Measurements from ENCODE around the gene RHO. TPM values are rescaled to one million over a fixed set of nuclear protein-coding genes. Genes with fewer than 3 reads are reported as not detected.

The RHO gene
- total RNA-seq, 1 experiment from 2014 or later = not detected

DNA sequence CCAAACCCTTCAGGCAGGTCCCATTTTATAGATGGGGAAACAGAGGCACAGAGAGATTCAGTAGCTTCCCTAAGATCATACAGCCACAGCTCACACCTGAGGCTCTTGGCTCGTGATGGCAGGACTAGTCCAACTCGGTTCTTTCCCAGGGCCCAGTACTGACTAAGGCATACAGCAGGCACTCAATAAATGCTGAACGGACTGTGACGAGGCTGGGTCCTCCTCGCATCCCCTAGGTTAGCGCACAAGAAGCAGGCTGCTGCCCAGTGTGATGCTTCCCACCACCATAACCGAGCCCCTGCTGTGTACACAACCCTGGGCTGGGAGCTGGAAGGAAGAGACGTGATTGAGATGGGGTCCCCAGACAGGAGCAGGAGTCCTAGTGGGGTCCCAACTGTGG is 53.2 kb downstream of the RHO start:
- no peaks in the 10 kb centered on the region for H3K9me3 ChIP-seq (ENCODE audit: control insufficient read depth in 1 of 2, insufficient read depth in 1 of 2, low read depth in 1 of 2, low read length in 2 of 2)
- no peak overlapping the region for H3K27ac ChIP-seq (ENCODE audit: low read depth, low read length)
- POLR2A ChIA-PET = no interaction called here
- DNase-seq (ENCODE audit: low read depth, low spot score) = no peak
- TF ChIP-seq POLR2AphosphoS5 (IDR thresholded peaks at IDR 0.05; ENCODE audit: low read depth, low read length) (no peak), POLR2A (IDR thresholded peaks at IDR 0.05; ENCODE audit: borderline replicate concordance, extremely low read depth, insufficient read depth, insufficient read length) (no peak), JUND (IDR thresholded peaks at IDR 0.05) (no peak), EGR1 (IDR thresholded peaks at IDR 0.05; ENCODE audit: low read depth) (no peak), ELF1 (IDR thresholded peaks at IDR 0.05; ENCODE audit: borderline replicate concordance, low read depth) (no peak), ZFX (IDR thresholded peaks at IDR 0.05) (no peak), SRF (IDR thresholded peaks at IDR 0.05; ENCODE audit: low read depth) (no peak), TCF7L2 (IDR thresholded peaks at IDR 0.05; ENCODE audit: borderline replicate concordance, extremely low read depth, insufficient read depth, insufficient read length) (no peak), CEBPB (IDR thresholded peaks at IDR 0.05; ENCODE audit: low read depth) (no peak), YY1 (IDR thresholded peaks at IDR 0.05; ENCODE audit: extremely low read depth, insufficient replicate concordance, low read depth, low read length) (no peak), EZH2phosphoT487 (IDR thresholded peaks at IDR 0.05; ENCODE audit: borderline replicate concordance) (no peak), RAD21 (IDR thresholded peaks at IDR 0.05; ENCODE audit: low read depth) (no peak), SIN3A (IDR thresholded peaks at IDR 0.05; ENCODE audit: low read depth) (no peak), SP1 (IDR thresholded peaks at IDR 0.05; ENCODE audit: low read depth) (no peak), ZNF274 (IDR thresholded peaks at IDR 0.05; ENCODE audit: low read depth, low read length) (no peak)
- TF ChIP-seq, protein P1, sequence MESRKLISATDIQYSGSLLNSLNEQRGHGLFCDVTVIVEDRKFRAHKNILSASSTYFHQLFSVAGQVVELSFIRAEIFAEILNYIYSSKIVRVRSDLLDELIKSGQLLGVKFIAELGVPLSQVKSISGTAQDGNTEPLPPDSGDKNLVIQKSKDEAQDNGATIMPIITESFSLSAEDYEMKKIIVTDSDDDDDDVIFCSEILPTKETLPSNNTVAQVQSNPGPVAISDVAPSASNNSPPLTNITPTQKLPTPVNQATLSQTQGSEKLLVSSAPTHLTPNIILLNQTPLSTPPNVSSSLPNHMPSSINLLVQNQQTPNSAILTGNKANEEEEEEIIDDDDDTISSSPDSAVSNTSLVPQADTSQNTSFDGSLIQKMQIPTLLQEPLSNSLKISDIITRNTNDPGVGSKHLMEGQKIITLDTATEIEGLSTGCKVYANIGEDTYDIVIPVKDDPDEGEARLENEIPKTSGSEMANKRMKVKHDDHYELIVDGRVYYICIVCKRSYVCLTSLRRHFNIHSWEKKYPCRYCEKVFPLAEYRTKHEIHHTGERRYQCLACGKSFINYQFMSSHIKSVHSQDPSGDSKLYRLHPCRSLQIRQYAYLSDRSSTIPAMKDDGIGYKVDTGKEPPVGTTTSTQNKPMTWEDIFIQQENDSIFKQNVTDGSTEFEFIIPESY (IDR thresholded peaks at IDR 0.05; ENCODE audit: extremely low read depth, insufficient replicate concordance, low read length) = no peak
- TF ChIP-seq, protein P2, sequence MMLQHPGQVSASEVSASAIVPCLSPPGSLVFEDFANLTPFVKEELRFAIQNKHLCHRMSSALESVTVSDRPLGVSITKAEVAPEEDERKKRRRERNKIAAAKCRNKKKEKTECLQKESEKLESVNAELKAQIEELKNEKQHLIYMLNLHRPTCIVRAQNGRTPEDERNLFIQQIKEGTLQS (IDR thresholded peaks at IDR 0.05) = no peak
- TF ChIP-seq, protein P3, sequence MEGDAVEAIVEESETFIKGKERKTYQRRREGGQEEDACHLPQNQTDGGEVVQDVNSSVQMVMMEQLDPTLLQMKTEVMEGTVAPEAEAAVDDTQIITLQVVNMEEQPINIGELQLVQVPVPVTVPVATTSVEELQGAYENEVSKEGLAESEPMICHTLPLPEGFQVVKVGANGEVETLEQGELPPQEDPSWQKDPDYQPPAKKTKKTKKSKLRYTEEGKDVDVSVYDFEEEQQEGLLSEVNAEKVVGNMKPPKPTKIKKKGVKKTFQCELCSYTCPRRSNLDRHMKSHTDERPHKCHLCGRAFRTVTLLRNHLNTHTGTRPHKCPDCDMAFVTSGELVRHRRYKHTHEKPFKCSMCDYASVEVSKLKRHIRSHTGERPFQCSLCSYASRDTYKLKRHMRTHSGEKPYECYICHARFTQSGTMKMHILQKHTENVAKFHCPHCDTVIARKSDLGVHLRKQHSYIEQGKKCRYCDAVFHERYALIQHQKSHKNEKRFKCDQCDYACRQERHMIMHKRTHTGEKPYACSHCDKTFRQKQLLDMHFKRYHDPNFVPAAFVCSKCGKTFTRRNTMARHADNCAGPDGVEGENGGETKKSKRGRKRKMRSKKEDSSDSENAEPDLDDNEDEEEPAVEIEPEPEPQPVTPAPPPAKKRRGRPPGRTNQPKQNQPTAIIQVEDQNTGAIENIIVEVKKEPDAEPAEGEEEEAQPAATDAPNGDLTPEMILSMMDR (IDR thresholded peaks at IDR 0.05 in 2 of 3, conservative IDR thresholded peaks at IDR 0.05 in 1 of 3; ENCODE audit: borderline replicate concordance in 1 of 3, insufficient read depth in 1 of 3, low read depth in 2 of 3, low read length in 2 of 3) = no peak
- TF ChIP-seq, protein P4, sequence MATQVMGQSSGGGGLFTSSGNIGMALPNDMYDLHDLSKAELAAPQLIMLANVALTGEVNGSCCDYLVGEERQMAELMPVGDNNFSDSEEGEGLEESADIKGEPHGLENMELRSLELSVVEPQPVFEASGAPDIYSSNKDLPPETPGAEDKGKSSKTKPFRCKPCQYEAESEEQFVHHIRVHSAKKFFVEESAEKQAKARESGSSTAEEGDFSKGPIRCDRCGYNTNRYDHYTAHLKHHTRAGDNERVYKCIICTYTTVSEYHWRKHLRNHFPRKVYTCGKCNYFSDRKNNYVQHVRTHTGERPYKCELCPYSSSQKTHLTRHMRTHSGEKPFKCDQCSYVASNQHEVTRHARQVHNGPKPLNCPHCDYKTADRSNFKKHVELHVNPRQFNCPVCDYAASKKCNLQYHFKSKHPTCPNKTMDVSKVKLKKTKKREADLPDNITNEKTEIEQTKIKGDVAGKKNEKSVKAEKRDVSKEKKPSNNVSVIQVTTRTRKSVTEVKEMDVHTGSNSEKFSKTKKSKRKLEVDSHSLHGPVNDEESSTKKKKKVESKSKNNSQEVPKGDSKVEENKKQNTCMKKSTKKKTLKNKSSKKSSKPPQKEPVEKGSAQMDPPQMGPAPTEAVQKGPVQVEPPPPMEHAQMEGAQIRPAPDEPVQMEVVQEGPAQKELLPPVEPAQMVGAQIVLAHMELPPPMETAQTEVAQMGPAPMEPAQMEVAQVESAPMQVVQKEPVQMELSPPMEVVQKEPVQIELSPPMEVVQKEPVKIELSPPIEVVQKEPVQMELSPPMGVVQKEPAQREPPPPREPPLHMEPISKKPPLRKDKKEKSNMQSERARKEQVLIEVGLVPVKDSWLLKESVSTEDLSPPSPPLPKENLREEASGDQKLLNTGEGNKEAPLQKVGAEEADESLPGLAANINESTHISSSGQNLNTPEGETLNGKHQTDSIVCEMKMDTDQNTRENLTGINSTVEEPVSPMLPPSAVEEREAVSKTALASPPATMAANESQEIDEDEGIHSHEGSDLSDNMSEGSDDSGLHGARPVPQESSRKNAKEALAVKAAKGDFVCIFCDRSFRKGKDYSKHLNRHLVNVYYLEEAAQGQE (IDR thresholded peaks at IDR 0.05; ENCODE audit: low read depth) = no peak
- no peaks in the 10 kb centered on the region for H3K79me2 ChIP-seq (ENCODE audit: insufficient read depth, low read length)
- H3K4me2 ChIP-seq (ENCODE audit: low read length) = no peak overlapping the region
- H2AFZ ChIP-seq (ENCODE audit: low read depth, low read length, poor library complexity, severe bottlenecking) = no peak overlapping the region
- no TSS peak for BruUV-seq (replicated peaks)
- no peaks in the 10 kb centered on the region for H3K4me1 ChIP-seq (ENCODE audit: control insufficient read depth in 1 of 2, insufficient read depth in 2 of 2, low read length in 2 of 2)
- RAD21 ChIA-PET (ENCODE audit: low non-redundant PET in 1 of 2, low total read pairs in 2 of 2, uncharacterized antibody in 2 of 2, unreplicated experiment in 2 of 2) = no interaction called here
- no peaks in the 10 kb centered on the region for H3K9me2 ChIP-seq (ENCODE audit: insufficient read depth)
- H4K20me1 ChIP-seq (ENCODE audit: insufficient read depth) = no peaks in the 10 kb centered on the region
- intact Hi-C loops (cut with micrococcal nuclease) = no loop called here
- CTCF ChIA-PET = no interaction called here
- H3K4me3 ChIP-seq (replicated peaks in 1 of 2; ENCODE audit: low read depth in 1 of 2, low read length in 2 of 2) = no peak overlapping the region
- H3K36me3 ChIP-seq (ENCODE audit: control insufficient read depth in 1 of 2, insufficient read depth in 2 of 2, low read length in 2 of 2) = no peaks in the 10 kb centered on the region; a peak in 1 of 4 replicates
- no peak overlapping the region for H3K9ac ChIP-seq (ENCODE audit: low read length)
- ATAC-seq = no peak
- no peaks in the 10 kb centered on the region for H3K27me3 ChIP-seq (ENCODE audit: insufficient read depth, low read length)

Measured in HCT116 (cell line).